GM12878 (cell line): ENCODE data around the gene PINLYP.

Source experiments
- CTCF ChIP-seq, 3 experiments: IDR thresholded peaks in 2 of 3; conservative IDR thresholded peaks in 1 of 3; 2 replicates each; pipeline ENCODE4 v1.5.1; 2011; ENCODE audit warnings: low read depth in 3 of 3, low read length in 3 of 3, mild to moderate bottlenecking in 3 of 3, control low read depth in 2 of 3, moderate library complexity in 2 of 3, inconsistent platforms in 1 of 3, mixed read lengths in 1 of 3; ENCODE audit not compliant: control insufficient read depth in 2 of 3, insufficient read depth in 1 of 3; ENCODE audit errors: extremely low read depth in 1 of 3
- EZH2 ChIP-seq: IDR thresholded peaks from 2 replicates; pipeline ENCODE4 v1.6.1; 2012; ENCODE audit warnings: low read depth, mild to moderate bottlenecking, control low read depth, inconsistent platforms, low read length, borderline replicate concordance; ENCODE audit not compliant: control insufficient read depth
- IRF3 ChIP-seq: fragments of 450-650 bp; IDR thresholded peaks from 2 replicates; pipeline ENCODE4 v1.6.1; 2014; ENCODE audit warnings: mild to moderate bottlenecking
- JUNB ChIP-seq: IDR thresholded peaks from 2 replicates; pipeline ENCODE4 v1.6.1; 2016; ENCODE audit warnings: antibody characterized with exemption, mild to moderate bottlenecking
- NFYB ChIP-seq: IDR thresholded peaks from 2 replicates; pipeline ENCODE4 v1.6.1; 2011; ENCODE audit warnings: low read depth, mild to moderate bottlenecking, low read length, improper control_type of control experiment, moderate library complexity; ENCODE audit not compliant: insufficient read depth
- PBX3 ChIP-seq: IDR thresholded peaks from 2 replicates; pipeline ENCODE4 v1.6.1; 2011; ENCODE audit warnings: mild to moderate bottlenecking, low read depth, low read length, moderate library complexity; ENCODE audit not compliant: insufficient replicate concordance
- POLR2A ChIP-seq: IDR thresholded peaks from 2 replicates; pipeline ENCODE4 v1.6.1; 2011; ENCODE audit warnings: low read depth, mild to moderate bottlenecking, low read length
- RBBP5 ChIP-seq: fragments of 200-600 bp; sonication (generic); conservative IDR thresholded peaks from 2 replicates; pipeline ENCODE4 v1.6.1; 2016
- REST ChIP-seq: IDR thresholded peaks from 2 replicates; pipeline ENCODE4 v1.6.1; 2012; ENCODE audit warnings: mild to moderate bottlenecking, low read depth, low read length
- YY1 ChIP-seq: IDR thresholded peaks from 2 replicates; pipeline ENCODE4 v1.6.1; 2011; ENCODE audit warnings: low read depth, mild to moderate bottlenecking, low read length

- TF ChIP-seq NFYB (no peak), IRF3 (no peak), PBX3 (no peak), EZH2 (no peak), CTCF (IDR thresholded peaks at IDR 0.05 in 2 of 3, conservative IDR thresholded peaks at IDR 0.05 in 1 of 3; ENCODE audit: control insufficient read depth in 2 of 3, extremely low read depth in 1 of 3, insufficient read depth in 1 of 3, low read depth in 3 of 3, low read length in 3 of 3) (no peak), POLR2A (no peak), JUNB (no peak), RBBP5 (no peak), YY1 (no peak), REST (no peak)
Measured at GRCh38 chr19:43622956-43623355, 47.4 kb downstream of the PINLYP start.
